HG03558 (cell line): ENCODE results near the gene RTEL1.
"Not testable (repeated sequence)": the region's sequence is repeated elsewhere in the genome, so short reads cannot be mapped to it uniquely, and the experiment has no call there.

ENCODE experiments used
- ATAC-seq: cut with Tn5 transposase; IDR thresholded peaks from one replicate; pipeline ENCODE4 v1.9.1; 2021; ENCODE audit warnings: moderate number of reproducible peaks; ENCODE audit not compliant: unreplicated experiment; ENCODE audit errors: extremely low read depth

RTEL1 gene, protein sequence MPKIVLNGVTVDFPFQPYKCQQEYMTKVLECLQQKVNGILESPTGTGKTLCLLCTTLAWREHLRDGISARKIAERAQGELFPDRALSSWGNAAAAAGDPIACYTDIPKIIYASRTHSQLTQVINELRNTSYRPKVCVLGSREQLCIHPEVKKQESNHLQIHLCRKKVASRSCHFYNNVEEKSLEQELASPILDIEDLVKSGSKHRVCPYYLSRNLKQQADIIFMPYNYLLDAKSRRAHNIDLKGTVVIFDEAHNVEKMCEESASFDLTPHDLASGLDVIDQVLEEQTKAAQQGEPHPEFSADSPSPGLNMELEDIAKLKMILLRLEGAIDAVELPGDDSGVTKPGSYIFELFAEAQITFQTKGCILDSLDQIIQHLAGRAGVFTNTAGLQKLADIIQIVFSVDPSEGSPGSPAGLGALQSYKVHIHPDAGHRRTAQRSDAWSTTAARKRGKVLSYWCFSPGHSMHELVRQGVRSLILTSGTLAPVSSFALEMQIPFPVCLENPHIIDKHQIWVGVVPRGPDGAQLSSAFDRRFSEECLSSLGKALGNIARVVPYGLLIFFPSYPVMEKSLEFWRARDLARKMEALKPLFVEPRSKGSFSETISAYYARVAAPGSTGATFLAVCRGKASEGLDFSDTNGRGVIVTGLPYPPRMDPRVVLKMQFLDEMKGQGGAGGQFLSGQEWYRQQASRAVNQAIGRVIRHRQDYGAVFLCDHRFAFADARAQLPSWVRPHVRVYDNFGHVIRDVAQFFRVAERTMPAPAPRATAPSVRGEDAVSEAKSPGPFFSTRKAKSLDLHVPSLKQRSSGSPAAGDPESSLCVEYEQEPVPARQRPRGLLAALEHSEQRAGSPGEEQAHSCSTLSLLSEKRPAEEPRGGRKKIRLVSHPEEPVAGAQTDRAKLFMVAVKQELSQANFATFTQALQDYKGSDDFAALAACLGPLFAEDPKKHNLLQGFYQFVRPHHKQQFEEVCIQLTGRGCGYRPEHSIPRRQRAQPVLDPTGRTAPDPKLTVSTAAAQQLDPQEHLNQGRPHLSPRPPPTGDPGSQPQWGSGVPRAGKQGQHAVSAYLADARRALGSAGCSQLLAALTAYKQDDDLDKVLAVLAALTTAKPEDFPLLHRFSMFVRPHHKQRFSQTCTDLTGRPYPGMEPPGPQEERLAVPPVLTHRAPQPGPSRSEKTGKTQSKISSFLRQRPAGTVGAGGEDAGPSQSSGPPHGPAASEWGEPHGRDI (N-terminal part only)

DNA sequence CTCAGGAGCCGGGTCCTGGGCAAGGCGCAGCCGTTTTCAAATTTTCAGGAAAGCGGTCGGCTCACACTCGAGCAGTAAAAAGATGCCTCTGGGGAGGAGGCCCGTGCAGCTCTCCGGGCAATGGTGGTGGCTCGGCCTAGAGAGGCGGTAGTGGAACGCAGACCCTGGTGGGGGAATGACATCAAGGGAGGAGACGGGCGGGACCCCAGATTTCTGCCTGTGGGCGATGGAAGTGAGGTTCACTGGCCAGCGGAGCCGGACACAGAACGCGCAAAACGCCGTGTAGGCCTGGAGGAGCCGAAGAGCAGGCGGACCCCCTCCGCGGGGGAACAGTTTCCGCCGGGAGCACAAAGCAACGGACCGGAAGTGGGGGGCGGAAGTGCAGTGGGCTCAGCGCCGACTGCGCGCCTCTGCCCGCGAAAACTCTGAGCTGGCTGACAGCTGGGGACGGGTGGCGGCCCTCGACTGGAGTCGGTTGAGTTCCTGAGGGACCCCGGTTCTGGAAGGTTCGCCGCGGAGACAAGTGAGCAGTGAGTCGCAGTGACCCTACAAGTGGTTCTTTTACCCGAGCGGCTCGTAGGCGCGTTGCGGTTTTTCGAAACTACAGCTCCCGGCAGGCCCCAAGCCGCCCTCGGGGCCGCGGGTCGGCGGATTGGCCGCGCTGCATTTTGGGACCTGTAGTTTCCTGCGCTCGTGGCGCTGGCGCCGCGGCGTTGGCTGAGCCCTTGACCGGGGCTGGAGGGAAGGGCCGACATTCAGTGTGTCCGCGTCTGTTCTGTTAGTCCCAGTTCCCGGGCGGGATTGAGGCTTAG is at the start of gene RTEL1:
RTEL1 (plus strand) TSS at position 376 of the 812 bp plus-strand sequence. CDS start 1,091 bp downstream, outside the sequence.
- ATAC-seq, result peak; percentile 78

DNA sequence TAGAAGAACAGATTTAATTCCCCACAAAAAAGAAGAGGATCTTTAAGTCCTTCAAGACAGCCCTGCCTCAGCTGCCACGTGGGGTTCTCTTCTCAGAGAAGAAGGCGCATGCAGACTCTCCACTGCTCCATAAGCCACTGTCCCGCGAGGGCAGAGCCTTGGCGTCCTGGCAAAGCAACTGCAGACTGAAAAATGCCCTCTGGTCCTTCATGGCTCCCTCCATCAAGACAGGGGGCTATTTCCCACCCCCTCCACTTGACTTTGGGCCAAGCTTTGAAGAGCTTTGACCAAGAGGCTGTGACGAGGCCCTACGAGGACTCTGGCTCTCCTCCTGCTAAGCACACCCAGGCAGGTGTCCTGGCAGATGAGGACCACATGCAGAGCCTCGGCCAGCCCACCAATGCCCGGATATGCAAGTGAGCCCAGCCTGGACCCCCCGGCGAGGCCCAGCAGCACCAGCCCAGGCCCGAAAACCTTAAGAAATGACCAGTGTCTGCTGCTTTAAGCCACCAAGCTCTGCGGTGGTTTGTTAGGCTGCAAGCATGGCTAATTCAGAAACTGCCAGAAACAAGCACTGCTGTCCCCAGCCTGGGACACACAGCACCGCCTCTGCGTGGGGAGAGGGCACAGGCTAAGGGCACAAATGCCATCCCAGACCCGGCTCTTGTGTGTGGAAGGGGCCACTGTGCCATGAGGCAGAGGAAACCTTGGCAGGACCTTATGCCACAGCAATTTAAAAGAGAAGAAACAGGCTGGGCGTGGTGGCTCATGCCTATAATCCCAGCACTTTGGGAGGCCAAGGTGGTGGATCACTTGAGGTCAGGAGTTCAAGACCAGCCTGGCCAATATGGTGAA is 47.3 kb upstream of the RTEL1 start:
- ATAC-seq, result no peak

DNA sequence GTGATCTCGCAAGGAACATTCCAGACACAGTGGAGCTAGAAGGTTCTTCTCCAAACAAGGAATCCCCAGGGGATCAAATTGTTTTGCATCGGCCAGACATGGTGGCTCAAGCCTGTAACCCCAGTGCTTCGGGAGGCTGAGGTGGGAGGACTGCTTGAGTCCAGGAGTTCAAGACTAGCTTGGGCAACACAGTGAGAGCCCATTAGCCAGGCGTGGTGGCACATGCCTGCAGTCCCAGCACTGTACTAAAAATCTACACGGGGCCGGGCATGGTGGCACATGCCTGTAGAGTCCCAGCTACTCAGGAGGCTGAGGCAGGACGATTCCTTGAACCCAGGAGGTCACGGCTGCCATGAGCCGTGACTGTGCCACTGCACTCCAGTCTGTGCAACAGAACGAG is 46.5 kb upstream of the RTEL1 start:
- ATAC-seq, result no peak

DNA sequence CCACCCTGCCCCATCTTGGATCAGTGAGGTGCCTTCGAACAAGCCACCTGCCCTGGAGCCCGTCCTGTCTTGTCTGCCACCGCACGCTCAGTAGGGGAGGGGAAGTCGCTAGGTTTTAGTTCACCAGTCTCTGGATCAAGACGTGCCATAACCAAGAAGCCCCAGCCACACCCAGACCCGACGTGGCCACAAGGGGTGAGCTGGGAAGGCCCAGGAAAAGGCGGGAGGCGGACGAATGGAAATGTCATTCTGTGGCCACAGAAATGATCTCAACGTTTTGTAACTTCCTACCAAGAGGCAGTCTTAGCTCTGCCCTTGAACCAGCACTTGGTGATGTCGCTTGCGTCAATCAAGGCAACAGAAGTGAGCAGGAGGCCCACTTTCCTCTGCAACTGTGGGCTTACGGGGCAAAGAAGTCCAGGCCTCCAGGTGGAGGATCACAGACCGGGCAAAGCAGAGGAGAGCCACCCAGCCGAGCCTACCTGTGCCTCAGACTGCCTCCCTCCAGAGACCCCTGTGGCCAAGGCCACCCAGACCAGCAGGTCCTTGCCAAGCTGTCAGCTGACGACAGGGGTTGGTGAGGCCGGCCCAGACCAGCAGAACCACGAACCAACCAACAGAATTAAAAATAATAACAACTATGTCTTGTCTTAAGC is 45.7 kb upstream of the RTEL1 start:
- no peak for ATAC-seq

DNA sequence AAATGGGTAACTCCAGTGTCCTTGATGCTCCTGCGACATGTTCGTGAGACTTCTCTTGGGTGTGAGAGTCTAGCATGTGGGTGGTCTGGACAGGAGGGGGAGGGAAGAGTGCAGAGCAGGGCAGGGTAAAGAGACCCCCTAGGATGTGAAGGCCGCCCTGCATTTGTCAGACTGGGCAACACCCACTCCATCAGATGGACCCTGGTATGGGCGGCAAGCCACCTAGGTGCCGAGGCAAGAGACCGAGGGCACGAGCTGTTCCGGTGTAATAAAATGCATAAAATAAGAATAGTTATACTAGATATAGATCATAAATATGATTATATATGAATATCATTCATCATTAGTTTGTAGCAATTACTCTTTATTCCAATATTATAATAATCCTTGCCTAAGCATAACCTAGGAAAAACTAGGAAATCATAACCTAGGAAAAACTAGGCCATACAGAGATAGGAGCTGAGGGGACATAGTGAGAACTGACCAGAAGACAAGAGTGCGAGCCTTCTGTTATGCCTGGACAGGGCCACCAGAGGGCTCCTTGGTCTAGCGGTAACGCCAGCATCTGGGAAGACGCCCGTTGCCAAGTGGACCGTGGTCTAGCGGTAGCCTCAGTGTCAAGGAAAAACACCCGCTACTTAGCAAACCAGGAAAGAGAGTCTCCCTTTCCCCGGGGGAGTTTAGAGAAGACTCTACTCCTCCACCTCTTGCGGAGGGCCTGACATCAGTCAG is 44.1 kb upstream of the RTEL1 start:
- ATAC-seq, result not testable (repeated sequence)

DNA sequence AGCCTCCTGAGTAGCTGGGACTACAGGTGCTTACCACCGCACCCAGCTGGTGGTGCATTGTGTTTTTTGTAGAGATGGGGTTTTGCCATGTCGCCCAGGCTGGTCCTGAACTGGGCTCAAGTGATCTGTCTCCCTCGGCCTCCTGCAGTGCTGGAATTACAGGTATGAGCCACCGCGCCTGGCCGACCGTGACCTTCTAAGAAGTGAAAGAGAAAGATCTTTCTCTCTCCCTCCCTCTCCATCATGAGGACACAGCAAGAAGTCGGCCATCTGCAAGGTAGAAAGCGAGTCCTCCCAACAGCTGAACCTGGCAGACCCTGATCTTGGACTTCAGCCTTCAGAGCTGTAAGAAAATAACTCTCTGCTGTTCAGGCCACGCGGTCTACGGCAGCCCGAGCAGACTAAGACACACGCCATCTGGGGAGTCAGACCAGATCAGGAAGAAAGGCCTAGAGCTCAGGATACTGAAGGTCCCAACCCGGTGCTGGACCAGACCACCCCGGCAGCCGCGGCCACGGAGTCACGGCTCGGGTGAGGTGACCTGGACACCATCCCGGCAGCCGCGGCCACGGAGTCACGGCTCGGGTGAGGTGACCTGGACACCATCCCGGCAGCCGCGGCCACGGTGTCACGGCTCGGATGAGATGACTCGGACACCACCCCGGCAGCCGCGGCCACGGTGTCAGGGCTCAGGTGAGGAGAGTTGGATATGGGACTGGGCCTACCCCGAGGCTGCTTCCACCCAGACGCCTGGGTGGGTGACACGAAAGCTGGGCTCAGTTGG is 40.8 kb upstream of the RTEL1 start:
- ATAC-seq, result no peak

DNA sequence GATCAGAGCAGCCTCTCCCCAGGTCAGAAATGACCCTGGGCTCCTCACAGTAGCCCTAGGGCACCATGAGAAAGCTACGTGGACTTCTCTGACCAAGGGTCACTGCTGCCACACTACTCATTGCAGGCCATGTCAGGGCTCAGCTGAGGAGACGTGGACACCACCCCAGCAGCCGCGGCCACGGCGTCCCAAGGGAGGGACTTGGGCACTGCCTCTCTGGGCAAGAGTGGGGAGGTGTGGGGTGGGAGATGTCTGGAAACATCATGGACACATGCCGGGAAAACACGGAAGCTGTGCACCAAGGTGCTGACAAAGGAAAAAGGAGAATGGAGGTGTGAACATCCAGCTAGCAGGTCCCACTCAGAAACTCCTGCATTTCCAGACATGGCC is 40.2 kb upstream of the RTEL1 start:
- no peak for ATAC-seq

DNA sequence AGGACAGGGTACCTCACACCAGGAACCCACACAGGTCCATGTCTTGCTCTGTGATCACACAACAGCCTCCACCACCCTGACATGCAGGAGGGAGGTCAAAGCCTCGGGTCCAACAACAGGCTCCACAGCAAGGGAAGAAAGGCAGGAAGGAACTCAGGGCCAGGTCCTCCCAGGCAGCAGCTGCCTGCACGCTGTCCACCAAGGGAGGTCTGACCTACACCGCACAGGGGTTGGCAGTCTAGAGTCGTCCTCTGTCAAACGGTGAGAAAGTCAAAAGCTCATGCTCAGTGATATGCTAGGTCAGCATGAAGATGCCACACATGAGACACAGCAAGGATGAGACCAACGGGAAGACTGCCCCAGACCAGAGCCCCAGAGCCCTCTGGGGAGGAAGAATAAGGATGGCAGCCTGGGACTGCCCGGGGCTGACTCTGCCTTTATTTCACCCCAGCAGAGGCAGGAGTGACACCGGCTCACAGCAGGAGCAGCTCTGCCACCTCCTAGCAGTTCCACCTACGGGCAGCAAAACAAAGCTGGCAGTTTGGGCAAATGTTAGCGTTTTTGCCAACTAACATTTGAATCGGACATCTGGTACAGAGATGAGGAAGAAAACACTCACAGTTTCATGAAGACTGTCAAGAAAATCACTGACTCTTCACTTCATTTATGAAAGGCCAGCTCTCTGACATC is 39.7 kb upstream of the RTEL1 start:
- ATAC-seq, result no peak

DNA sequence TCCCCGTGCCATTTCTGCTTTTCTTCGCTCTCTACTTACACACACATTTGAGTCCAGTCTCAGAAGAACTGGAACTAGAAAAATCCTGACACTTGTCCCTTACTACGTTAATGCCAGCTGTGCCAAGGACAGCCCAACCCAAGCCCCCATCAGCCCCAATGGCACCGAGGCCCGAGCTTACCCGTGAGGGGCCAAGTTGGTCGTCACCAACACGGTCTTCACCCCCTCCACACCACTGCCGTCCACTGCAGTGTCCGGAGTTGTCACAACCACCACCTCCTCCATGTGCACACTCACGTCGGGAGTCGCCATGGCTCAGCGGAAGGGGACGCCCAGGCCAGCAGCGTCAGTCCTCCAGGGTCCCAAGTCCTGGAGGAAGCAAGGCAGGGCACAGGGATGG is 39.0 kb upstream of the RTEL1 start:
- no peak for ATAC-seq

DNA sequence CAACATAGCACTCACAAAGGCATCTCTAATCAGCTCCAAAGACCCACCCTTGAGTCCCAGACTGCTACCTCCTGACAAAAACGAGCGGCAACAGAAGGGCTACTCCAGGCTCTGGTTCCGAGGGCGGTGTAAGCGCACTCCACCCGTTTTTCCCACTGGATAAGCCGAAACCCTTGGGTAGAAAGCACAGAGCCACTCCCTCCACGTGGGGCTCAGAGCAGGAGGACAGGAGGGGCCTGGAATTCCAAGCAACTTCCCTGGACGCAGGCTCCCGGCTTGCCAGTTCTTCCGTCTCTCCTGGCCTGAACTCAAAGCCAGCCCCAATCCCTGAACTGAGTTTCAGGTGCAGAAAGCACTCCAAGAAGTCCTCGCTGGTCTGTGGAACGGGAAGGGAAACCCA is 38.6 kb upstream of the RTEL1 start:
- no peak for ATAC-seq

DNA sequence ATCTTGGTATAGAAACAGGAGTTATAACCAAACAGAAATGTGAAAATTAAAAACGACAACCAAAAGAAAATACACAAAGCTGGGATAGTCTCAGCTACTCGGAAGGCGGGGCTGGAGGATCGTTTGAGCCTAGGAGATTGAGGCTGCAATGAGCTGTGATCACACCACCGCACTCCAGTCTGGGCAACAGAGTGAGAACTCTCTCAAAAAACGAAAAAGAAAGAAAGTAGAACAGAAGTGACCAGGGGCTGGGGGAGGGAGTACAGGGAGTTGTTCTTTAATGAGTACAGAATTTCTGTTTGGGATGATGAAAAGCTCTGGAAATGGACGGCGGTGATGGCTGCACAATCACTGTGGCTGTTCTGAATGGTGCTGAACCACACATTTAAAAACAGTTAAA is 37.1 kb upstream of the RTEL1 start:
- ATAC-seq, result no peak

DNA sequence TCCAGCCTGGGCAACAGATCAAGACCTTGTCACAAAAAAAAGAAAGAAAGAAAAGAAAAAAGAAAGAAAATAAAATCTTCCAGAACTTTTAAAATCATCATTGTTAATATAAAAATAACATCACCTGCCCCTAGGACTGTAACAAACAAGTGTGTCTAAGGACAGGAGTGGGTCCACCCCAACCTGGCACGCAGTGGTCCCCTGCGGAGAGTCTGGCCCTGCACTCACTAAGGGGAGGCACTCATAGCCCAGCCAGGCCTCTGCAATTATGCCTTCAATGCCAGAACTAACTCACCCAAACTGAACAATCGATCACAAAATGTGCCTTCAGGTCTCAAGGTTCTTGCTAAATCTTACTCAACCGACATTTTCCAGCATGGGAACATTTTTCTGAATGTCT is 36.0 kb upstream of the RTEL1 start:
- ATAC-seq, result no peak

DNA sequence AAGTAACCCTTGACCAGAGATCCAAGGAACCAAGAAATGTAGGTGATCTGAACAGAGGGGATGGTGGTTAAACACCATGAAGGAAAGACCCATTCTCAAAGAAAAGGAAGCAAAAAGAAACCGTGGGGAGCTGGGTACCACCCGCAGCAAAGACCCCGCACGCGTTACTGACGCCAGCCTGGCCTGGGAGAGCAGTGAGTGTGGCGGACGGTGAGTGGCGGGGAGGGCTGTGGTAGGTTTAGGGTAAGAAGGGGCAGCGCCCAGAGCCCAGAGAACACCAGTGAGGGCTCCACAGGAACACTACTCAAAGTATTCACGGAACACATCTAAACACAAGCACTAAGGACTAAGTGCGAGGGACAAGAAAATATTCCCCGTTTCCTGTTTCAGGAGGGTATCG is 35.4 kb upstream of the RTEL1 start:
- ATAC-seq, result no peak

DNA sequence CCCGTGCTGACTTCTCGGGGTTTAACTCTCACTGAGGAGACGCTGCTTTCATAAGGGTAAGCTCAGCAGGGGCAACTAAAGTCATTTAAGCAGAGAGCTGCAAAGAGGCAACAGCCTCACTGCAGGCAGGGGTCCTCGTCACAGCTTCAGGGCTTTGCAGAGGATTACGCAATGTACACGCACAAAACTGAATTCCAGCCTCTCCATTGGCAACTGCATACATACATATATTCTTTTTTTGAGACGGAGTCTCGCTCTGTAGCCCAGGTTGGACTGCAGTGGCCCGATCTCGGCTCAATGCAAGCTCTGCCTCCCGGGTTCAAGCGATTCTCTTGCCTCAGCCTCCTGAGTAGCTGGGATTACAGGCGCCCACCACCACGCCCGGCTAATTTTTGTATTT is 33.6 kb upstream of the RTEL1 start:
- no peak for ATAC-seq

DNA sequence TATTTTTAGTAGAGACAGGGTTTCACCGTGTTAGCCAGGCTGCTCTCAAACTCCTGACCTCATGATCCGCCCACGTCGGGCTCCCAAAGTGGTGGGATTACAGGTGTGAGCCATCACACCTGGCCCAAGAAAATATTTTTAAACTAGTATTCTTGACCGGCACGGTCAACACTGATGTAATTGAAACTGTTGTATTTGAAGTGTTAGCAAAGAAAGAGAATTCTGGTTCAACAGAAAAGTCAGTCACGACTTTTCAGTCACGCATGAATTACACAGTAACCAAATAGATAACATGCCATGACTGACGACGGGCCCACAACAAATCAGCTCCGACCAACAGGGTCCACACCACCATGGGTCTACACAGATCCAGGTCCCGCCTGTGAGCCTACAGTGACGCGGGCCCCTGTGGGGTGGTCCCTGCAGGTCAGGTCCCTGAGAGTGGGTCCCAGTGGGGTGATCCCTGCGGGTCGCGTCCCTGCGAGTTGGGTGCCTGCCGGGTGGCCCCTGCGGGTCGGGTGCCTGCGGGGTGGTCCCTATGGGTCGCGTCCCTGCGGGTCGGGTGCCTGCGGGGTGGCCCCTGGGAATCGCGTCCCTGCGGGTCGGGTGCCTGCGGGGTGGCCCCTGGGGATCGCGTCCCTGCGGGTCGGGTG is 32.2 kb upstream of the RTEL1 start:
- ATAC-seq, result no peak
